GM12891 (cell line): ENCODE results near the gene DIP2C.

Experiments
- PAX5 ChIP-seq: IDR thresholded peaks from 2 replicates; pipeline ENCODE4 v1.6.1; 2011; ENCODE audit warnings: low read length, moderate library complexity, mild to moderate bottlenecking; ENCODE audit not compliant: insufficient read depth, severe bottlenecking
- POLR2A ChIP-seq: IDR thresholded peaks from 2 replicates; pipeline ENCODE4 v1.6.1; 2011; ENCODE audit warnings: low read depth, low read length, control low read depth
- POLR2AphosphoS5 ChIP-seq: IDR thresholded peaks from 2 replicates; pipeline ENCODE4 v1.6.1; 2011; ENCODE audit warnings: low read depth, low read length, control low read depth
- POU2F2 ChIP-seq: IDR thresholded peaks from 2 replicates; pipeline ENCODE4 v1.6.1; 2011; ENCODE audit warnings: low read depth, mild to moderate bottlenecking, control low read depth, low read length, moderate library complexity
- TAF1 ChIP-seq: IDR thresholded peaks from 2 replicates; pipeline ENCODE4 v1.6.1; 2011; ENCODE audit warnings: low read depth, low read length, control low read depth

GRCh38 chr10:589961-590680, 99.3 kb downstream of the DIP2C start:
- TF ChIP-seq POLR2AphosphoS5, result no peak
- no peak for TF ChIP-seq TAF1
- TF ChIP-seq POLR2A, result no peak
- no peak for TF ChIP-seq PAX5
- no peak for TF ChIP-seq POU2F2
